Natural killer cell (primary cell): ENCODE data around the gene ATP10A. TPM values are rescaled to one million over a fixed set of nuclear protein-coding genes. Genes with fewer than 3 reads are reported as not detected.

Source experiments
- ATAC-seq, 3 donors: fragments of 150-1000 bp in 2 of 3; fragments of 200-7000 bp in 1 of 3; cut with Tn5 transposase; 1 replicate in 1 of 3; 2 replicates in 2 of 3; pipeline ENCODE4 v1.10.0; 2021; ENCODE audit warnings: mild to moderate bottlenecking in 2 of 3, moderate library complexity in 2 of 3
- DNase-seq, 2 donors: peaks; one replicate each; pipeline versions ENCODE4 v3.0.0 to v3.0.0-alpha.2; 2013 to 2021; ENCODE audit warnings: mixed read lengths in 1 of 2
- H3K27ac ChIP-seq: one replicate; pipeline ENCODE4 v1.5.1; 2013; ENCODE audit warnings: mild to moderate bottlenecking, low read length
- H3K27me3 ChIP-seq: one replicate; pipeline ENCODE4 v1.6.1; 2013; ENCODE audit warnings: low read length; ENCODE audit not compliant: control insufficient read depth, insufficient read depth
- H3K36me3 ChIP-seq: one replicate; pipeline ENCODE4 v1.6.1; 2013; ENCODE audit warnings: low read length; ENCODE audit not compliant: control insufficient read depth, insufficient read depth
- H3K4me1 ChIP-seq: one replicate; pipeline ENCODE4 v1.6.1; 2013; ENCODE audit warnings: low read length; ENCODE audit not compliant: control insufficient read depth, insufficient read depth
- H3K4me3 ChIP-seq: one replicate; pipeline ENCODE4 v1.5.1; 2013; ENCODE audit warnings: low read length
- H3K9me3 ChIP-seq: one replicate; pipeline ENCODE4 v1.6.1; 2013; ENCODE audit warnings: low read length; ENCODE audit not compliant: control insufficient read depth, insufficient read depth
- H3K27ac Mint-ChIP-seq, 2 donors: one replicate each; pipeline ENCODE4 v1.8.0; 2022; ENCODE audit warnings: mild to moderate bottlenecking in 2 of 2, mixed read lengths in 2 of 2, moderate library complexity in 1 of 2
- H3K27me3 Mint-ChIP-seq, 2 donors: one replicate each; pipeline ENCODE4 v1.8.0; 2022; ENCODE audit warnings: low read depth in 2 of 2, mixed read lengths in 2 of 2
- H3K36me3 Mint-ChIP-seq: one replicate; pipeline ENCODE4 v1.8.0; 2022; ENCODE audit warnings: mixed read lengths
- H3K4me1 Mint-ChIP-seq, 2 donors: one replicate each; pipeline ENCODE4 v1.8.0; 2022; ENCODE audit warnings: mixed read lengths in 2 of 2
- H3K4me3 Mint-ChIP-seq: one replicate; pipeline ENCODE4 v1.8.0; 2022; ENCODE audit warnings: mild to moderate bottlenecking, moderate library complexity, mixed read lengths
- H3K9me3 Mint-ChIP-seq, 2 donors: one replicate each; pipeline ENCODE4 v1.8.0; 2022; ENCODE audit warnings: mixed read lengths in 2 of 2
- CTCF ChIP-seq: fragments of 200-600 bp; IDR thresholded peaks from one replicate; pipeline ENCODE4 v1.8.0; 2022; ENCODE audit warnings: antibody characterized with exemption
- WGBS: methylation state at CpG from one replicate; pipeline ENCODE4 v1.1.7; 2013; ENCODE audit warnings: missing lambda C conversion rate; ENCODE audit not compliant: insufficient coverage; 5-methylcytosine and 5-hydroxymethylcytosine counted together
- intact Hi-C: fragments of 100-400 bp; cut with micrococcal nuclease; formaldehyde crosslinking; loops from one replicate; pipeline ENCODE4 v1.14.2; 2022
- total RNA-seq, 4 donors: library from RNA; stranded (reverse); fragments of 120-200 nt in 1 of 4; gene quantifications; one replicate each; pipeline versions ENCODE4 v1.2.3 to v1.2.4, GENCODE V29; 2013 to 2022

The ATP10A gene
- total RNA-seq, 3 donors from 2014 or later (not counting 1 experiment from before 2014, with no cell fraction given), result 50.1 to 67.0 (median 51.2) TPM

GRCh38 chr15:25674913-25675312, 188.2 kb downstream of the ATP10A start:
- Mint-ChIP-seq H3K4me1 (peaks cover 10 to 14% of the 10 kb centered on the region in 2 donors), H3K27me3 (peaks cover under 1 to 10% of the 10 kb centered on the region in 2 donors), H3K4me3 (no peak overlapping the region), H3K36me3 (no peaks in the 10 kb centered on the region), H3K9me3 (no peaks in the 10 kb centered on the region), H3K27ac (peak overlapping the region in 1 of 2 donors; percentile 57)
- DNase-seq, result no peak
- no peak for TF ChIP-seq CTCF
- H3K9me3 ChIP-seq, result no peaks in the 10 kb centered on the region
- H3K27me3 ChIP-seq, result peaks cover 3% of the 10 kb centered on the region
- H3K27ac ChIP-seq, result no peak overlapping the region
- H3K4me3 ChIP-seq, result no peak overlapping the region
- H3K4me1 ChIP-seq, result no peaks in the 10 kb centered on the region
- 94% methylated on average over 12 of the region's 12 CpGs for WGBS
- intact Hi-C loops, result no loop called here
- no peak for ATAC-seq
- H3K36me3 ChIP-seq, result peaks cover 22% of the 10 kb centered on the region

- Mint-ChIP-seq H3K27ac (no peak overlapping the region), H3K4me1 (peaks cover 14 to 17% of the 10 kb centered on the region in 2 donors)
- ATAC-seq, result no peak
These were observed 189.2 kb downstream of the ATP10A start for GRCh38 chr15:25673972-25674371.

GRCh38 chr15:25673351-25673750, 189.8 kb downstream of the ATP10A start:
- no peak overlapping the region for H3K27ac Mint-ChIP-seq
- H3K9me3 Mint-ChIP-seq, result no peaks in the 10 kb centered on the region
- Histone ChIP-seq H3K27ac (no peak overlapping the region), H3K4me3 (no peak overlapping the region), H3K36me3 (peaks cover 9% of the 10 kb centered on the region), H3K4me1 (no peaks in the 10 kb centered on the region), H3K9me3 (no peaks in the 10 kb centered on the region), H3K27me3 (peaks cover 12% of the 10 kb centered on the region)
- WGBS, result 92% methylated on average over 9 of the region's 9 CpGs
- H3K36me3 Mint-ChIP-seq, result no peaks in the 10 kb centered on the region
- no peak for DNase-seq
- peaks cover 14 to 17% of the 10 kb centered on the region in 2 donors for H3K4me1 Mint-ChIP-seq
- no peak overlapping the region for H3K4me3 Mint-ChIP-seq
- TF ChIP-seq CTCF, result no peak
- ATAC-seq, result no peak
- peaks cover 7 to 15% of the 10 kb centered on the region in 2 donors for H3K27me3 Mint-ChIP-seq
- intact Hi-C loops, result no loop called here

More at GRCh38 chr15:25673972-25674371, 189.2 kb downstream of the ATP10A start:
- no peak overlapping the region for H3K4me3 ChIP-seq
- no peak overlapping the region for H3K27ac ChIP-seq
- peaks cover 14% of the 10 kb centered on the region for H3K36me3 ChIP-seq
- TF ChIP-seq CTCF, result no peak
- Mint-ChIP-seq H3K36me3 (no peaks in the 10 kb centered on the region), H3K27me3 (peaks cover 3 to 15% of the 10 kb centered on the region in 2 donors), H3K9me3 (no peaks in the 10 kb centered on the region), H3K4me3 (no peak overlapping the region)
- peaks cover 8% of the 10 kb centered on the region for H3K27me3 ChIP-seq
- no peak for DNase-seq
- no peaks in the 10 kb centered on the region for H3K9me3 ChIP-seq
- WGBS, result 92% methylated on average over 8 of the region's 8 CpGs
- H3K4me1 ChIP-seq, result no peaks in the 10 kb centered on the region
- intact Hi-C loops, result no loop called here

- no peak overlapping the region for H3K27ac Mint-ChIP-seq
- ATAC-seq (no peak), DNase-seq (no peak)
- H3K9me3 Mint-ChIP-seq, result no peaks in the 10 kb centered on the region
- Histone ChIP-seq H3K4me3 (no peak overlapping the region), H3K9me3 (no peaks in the 10 kb centered on the region), H3K4me1 (no peaks in the 10 kb centered on the region), H3K27ac (no peak overlapping the region), H3K36me3 (no peaks in the 10 kb centered on the region), H3K27me3 (peaks cover 12% of the 10 kb centered on the region)
- no peak overlapping the region for H3K4me3 Mint-ChIP-seq
- TF ChIP-seq CTCF, result no peak
- peaks cover 13 to 20% of the 10 kb centered on the region in 2 donors for H3K27me3 Mint-ChIP-seq
- intact Hi-C loops, result no loop called here
- no peaks in the 10 kb centered on the region for H3K36me3 Mint-ChIP-seq
- WGBS, result under 1% methylated on average over 6 of the region's 6 CpGs
- H3K4me1 Mint-ChIP-seq, result peaks cover 12 to 14% of the 10 kb centered on the region in 2 donors
These were observed 192.0 kb downstream of the ATP10A start for GRCh38 chr15:25671132-25671531.
